ENCODE results near the gene C1QTNF9B.

C1QTNF9B gene

DNA sequence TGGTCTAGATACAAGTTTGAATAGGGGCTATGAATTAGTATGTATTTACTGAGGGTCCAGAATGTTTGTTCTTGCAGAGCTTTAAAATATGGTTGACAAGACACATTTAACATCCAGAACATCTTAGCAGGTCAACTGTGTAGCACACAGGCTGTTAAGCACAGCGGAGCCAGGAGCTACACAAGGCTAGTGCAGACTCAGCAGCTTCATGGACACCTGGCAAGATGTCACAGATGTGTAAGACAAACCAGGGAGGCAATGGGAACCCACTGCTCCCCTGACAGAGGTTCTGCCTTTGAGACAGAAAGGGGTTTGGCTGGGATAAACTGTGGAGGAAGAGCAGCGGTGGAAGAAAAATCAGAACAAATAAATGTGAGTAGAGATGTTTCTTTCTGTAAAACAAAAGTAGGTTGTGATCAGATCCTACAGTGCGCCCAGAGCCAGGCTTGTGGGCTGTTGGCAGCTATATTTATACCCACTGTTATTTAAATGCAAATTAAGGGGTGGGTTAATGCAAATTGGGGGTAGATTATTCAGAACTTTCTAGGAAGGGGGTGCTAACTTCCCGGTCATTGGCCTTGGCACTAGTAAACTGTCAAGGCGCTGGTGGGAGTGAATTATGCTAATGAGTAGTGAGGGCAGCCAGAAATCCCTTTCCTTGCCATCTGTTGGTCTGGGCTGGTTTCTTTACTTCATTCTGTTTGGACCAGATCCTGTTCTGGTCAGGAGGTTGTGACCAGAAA is 41.1 kb downstream of the C1QTNF9B start:
- no peaks in the 10 kb centered on the region for H3K4me1 Mint-ChIP-seq (ENCODE audit: low read depth)
- H3K27ac Mint-ChIP-seq: no peak overlapping the region
- peaks cover 44% of the 10 kb centered on the region for H3K36me3 Mint-ChIP-seq (ENCODE audit: low read depth)
- H3K27me3 Mint-ChIP-seq: no peaks in the 10 kb centered on the region
- no peak overlapping the region for H3K4me3 Mint-ChIP-seq
- no peaks in the 10 kb centered on the region for H3K9me3 Mint-ChIP-seq

DNA sequence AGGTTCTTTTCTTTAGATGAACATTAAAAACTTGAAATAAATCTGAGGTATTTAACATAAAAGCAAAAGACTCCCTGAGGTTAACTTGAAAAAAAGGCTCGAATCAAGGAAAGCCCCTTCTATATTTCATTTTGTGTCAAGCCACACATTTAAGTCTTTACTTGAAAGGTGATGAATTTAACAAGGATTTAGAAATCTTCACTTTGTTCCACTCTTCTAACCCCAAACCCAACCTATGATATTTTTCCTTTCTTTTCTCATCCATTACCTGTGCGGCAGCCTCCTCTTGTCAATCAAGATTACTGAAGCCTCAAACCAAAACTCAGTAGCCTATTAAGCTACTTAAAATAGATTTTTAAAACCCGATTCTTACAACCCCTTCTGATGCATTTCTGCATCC is 41.9 kb downstream of the C1QTNF9B start:
- peaks cover 3% of the 10 kb centered on the region for H3K4me1 Mint-ChIP-seq (ENCODE audit: low read depth)
- peaks cover 49% of the 10 kb centered on the region for H3K36me3 Mint-ChIP-seq (ENCODE audit: low read depth)
- no peaks in the 10 kb centered on the region for H3K27me3 Mint-ChIP-seq
- H3K27ac Mint-ChIP-seq: no peak overlapping the region
- no peaks in the 10 kb centered on the region for H3K9me3 Mint-ChIP-seq
- no peak overlapping the region for H3K4me3 Mint-ChIP-seq

DNA sequence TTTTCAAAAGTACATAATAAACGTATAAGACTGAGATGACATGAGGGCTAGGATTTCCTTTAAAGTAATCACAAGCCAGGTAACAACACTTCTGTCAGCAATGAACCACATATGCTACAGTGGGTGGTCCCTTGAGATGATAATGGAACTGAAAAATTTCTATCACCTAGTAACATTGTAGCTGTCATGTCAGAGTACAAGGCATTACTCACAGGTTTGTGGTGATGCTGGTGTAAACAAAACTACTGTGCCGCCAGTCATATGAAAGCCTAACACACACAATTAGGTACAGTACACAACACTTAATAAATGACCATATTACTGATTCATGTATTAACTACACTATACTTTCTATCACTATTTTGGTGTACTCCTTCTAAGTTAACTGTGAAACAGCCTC is 45.0 kb downstream of the C1QTNF9B start:
- Mint-ChIP-seq H3K27ac (no peak overlapping the region), H3K9me3 (no peaks in the 10 kb centered on the region), H3K36me3 (ENCODE audit: low read depth) (peaks cover 42% of the 10 kb centered on the region), H3K27me3 (no peaks in the 10 kb centered on the region), H3K4me1 (ENCODE audit: low read depth) (peaks cover 20% of the 10 kb centered on the region), H3K4me3 (no peak overlapping the region)

DNA sequence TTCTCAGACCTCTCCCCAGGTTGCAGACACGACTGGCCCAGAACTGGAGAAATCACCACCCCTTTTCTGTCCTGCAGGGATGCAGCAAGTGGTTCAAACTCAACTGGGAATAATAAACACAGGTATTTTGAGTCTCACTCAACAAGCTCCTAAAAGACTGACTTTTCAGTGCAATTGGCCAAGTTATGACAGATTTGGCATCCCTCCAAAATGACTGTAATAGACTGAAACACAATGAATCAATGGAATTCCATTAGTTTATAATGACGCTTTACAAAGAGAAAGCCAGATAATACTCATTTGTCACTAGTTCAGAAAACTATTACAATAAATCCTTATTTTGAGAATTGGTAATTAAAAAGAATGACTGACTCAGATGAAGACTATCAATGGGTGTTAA is 46.2 kb downstream of the C1QTNF9B start:
- H3K9me3 Mint-ChIP-seq: no peaks in the 10 kb centered on the region
- H3K27ac Mint-ChIP-seq: no peak overlapping the region
- peaks cover 42% of the 10 kb centered on the region for H3K36me3 Mint-ChIP-seq (ENCODE audit: low read depth)
- peaks cover 28% of the 10 kb centered on the region for H3K4me1 Mint-ChIP-seq (ENCODE audit: low read depth)
- no peak overlapping the region for H3K4me3 Mint-ChIP-seq
- H3K27me3 Mint-ChIP-seq: no peaks in the 10 kb centered on the region

DNA sequence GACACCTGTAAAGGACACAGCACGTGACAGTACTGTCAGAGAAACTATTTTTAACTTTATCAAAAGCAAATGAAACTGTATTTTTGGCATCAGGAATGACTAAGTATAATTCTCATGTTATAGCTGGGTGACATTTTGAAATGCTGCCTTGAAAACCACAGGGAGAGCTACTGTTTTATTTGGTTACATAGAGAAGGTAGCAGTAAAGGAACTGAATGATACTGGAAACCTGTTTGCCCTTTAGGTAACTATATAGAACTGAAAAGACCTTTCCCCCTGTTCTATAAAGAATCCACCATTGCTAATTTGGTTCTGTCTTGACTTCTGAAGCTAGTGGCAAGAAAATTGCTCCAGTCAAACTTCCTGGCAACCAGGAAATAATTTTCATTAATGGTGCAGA is 47.2 kb downstream of the C1QTNF9B start:
- peaks cover 35% of the 10 kb centered on the region for H3K36me3 Mint-ChIP-seq (ENCODE audit: low read depth)
- no peak overlapping the region for H3K4me3 Mint-ChIP-seq
- peak overlapping the region; percentile 1 for H3K27ac Mint-ChIP-seq
- H3K27me3 Mint-ChIP-seq: no peaks in the 10 kb centered on the region
- H3K4me1 Mint-ChIP-seq (ENCODE audit: low read depth): peaks cover 31% of the 10 kb centered on the region
- H3K9me3 Mint-ChIP-seq: no peaks in the 10 kb centered on the region

DNA sequence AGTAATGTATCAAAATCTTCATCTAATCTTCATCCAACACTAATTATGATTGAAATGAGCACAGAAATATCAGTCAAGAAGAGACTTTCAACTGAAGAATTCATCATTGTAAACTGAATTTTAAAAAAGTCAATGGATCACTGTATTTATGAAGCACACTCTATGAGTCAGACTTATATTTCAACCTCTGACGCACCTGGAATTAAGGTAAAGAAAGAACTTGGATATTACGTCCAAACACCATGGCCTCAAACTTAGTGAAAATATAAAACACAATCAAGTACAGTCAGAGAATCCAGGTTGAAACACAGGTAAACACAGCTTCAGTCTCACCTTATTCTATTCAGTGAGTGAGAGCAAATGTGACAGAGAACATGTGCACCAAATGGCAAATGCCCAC is 47.6 kb downstream of the C1QTNF9B start:
- H3K27ac Mint-ChIP-seq: no peak overlapping the region
- peaks cover 34% of the 10 kb centered on the region for H3K36me3 Mint-ChIP-seq (ENCODE audit: low read depth)
- H3K4me1 Mint-ChIP-seq (ENCODE audit: low read depth): peaks cover 33% of the 10 kb centered on the region
- no peaks in the 10 kb centered on the region for H3K9me3 Mint-ChIP-seq
- H3K4me3 Mint-ChIP-seq: no peak overlapping the region
- no peaks in the 10 kb centered on the region for H3K27me3 Mint-ChIP-seq

DNA sequence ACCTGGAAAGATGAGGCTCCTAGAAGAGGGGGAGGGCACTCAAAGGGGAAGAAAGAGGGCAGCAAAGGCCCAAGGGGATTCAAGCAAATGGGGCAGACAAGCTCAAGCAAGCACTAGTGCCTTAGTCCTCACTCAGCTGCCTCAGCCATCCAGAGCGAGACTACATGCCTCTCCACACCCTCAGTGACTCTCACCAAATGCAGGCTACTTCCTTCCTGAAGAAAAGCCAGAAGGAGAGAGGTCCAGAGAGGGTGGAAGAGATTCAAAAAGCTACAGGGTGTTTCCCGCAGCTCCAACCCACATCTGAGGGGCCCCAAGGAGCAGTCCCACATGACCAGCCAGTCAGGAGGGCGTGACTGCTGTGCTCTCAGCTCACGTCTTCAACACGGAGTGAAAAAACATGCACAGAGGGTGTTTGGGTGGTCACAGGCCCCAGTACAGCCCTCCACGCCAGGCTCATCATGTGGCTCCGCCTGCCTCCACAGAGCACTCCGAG is 48.6 kb downstream of the C1QTNF9B start:
- no peak overlapping the region for H3K4me3 Mint-ChIP-seq
- peaks cover 40% of the 10 kb centered on the region for H3K4me1 Mint-ChIP-seq (ENCODE audit: low read depth)
- no peaks in the 10 kb centered on the region for H3K9me3 Mint-ChIP-seq
- no peaks in the 10 kb centered on the region for H3K27me3 Mint-ChIP-seq
- peaks cover 33% of the 10 kb centered on the region for H3K36me3 Mint-ChIP-seq (ENCODE audit: low read depth)
- H3K27ac Mint-ChIP-seq: no peak overlapping the region

DNA sequence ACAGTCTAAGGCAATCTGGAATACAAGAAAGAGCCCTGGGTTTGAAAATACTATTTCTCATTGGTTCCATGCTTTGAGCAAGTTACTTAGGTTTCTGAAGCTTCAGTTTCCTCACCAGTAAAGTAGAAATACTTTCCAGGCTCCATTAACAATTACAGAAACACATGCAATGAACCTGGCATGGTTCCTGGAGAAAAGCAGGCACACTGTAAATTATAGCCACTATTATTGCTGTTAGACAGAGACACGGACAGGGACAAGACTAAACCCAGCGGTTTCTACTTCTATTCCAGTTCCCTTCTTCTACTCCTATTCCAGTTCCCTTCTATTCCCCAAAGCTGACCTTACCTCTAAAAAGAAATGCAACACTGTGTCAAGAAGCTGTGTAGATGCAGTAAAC is 49.3 kb downstream of the C1QTNF9B start:
- H3K9me3 Mint-ChIP-seq: no peaks in the 10 kb centered on the region
- no peak overlapping the region for H3K4me3 Mint-ChIP-seq
- no peaks in the 10 kb centered on the region for H3K27me3 Mint-ChIP-seq
- no peak overlapping the region for H3K27ac Mint-ChIP-seq
- peaks cover 43% of the 10 kb centered on the region for H3K4me1 Mint-ChIP-seq (ENCODE audit: low read depth)
- H3K36me3 Mint-ChIP-seq (ENCODE audit: low read depth): peaks cover 35% of the 10 kb centered on the region

DNA sequence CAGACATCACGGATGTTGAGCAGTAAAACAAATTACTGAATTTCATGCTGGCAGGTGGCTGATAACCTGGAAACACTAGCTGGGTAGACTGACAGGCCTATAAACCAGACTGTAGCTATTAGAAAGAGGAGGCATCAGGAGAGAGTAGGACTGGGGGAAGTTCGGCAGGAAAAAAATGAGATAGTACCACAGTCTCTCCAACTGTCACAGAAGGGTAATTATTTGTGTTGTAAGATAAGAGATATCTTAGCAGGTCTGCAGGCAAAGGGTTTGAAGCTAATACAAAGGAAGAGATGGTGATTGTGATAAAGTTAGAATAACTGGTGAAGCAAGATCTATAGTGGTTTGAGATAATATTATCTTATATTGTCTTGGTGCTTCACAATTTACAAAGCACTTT is 49.8 kb downstream of the C1QTNF9B start:
- no peak overlapping the region for H3K27ac Mint-ChIP-seq
- H3K4me1 Mint-ChIP-seq (ENCODE audit: low read depth): peaks cover 43% of the 10 kb centered on the region

DNA sequence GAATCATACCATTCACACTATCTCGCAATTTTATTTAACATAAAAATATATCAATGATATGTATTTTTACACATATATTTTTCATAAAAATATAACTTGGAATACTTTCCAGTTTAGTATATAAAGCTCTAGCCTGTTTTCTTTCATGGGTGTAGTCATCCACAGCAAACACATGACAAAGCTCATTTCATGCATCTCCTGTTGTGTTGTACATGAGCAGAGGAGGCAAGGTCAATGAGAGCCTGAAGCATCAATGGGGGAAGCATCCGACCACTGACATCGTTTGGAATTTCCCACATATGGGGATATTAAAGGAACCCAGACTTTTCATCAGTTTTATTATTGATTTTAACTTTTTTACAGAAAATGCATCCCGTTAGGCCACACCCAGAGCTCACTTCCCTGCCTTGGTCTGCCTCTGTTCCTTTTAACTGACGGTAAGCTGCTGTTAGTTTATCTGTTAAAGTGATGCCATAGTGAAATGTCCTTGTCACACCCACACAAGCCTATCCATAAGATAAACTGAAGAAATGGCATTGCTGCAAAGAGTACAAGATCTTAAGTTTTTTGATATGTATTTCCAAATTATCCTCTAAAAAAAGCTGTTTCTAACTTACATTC is 52.1 kb downstream of the C1QTNF9B start:
- H3K27me3 Mint-ChIP-seq: no peaks in the 10 kb centered on the region
- H3K36me3 Mint-ChIP-seq (ENCODE audit: low read depth): peaks cover 38% of the 10 kb centered on the region
- H3K9me3 Mint-ChIP-seq: no peaks in the 10 kb centered on the region
- H3K4me1 Mint-ChIP-seq (ENCODE audit: low read depth): peaks cover 38% of the 10 kb centered on the region
- no peak overlapping the region for H3K4me3 Mint-ChIP-seq
- H3K27ac Mint-ChIP-seq: no peak overlapping the region

More for the DNA sequence above, 49.8 kb downstream of the C1QTNF9B start:
- Mint-ChIP-seq H3K27me3 (no peaks in the 10 kb centered on the region), H3K4me3 (no peak overlapping the region), H3K9me3 (no peaks in the 10 kb centered on the region), H3K36me3 (ENCODE audit: low read depth) (peaks cover 36% of the 10 kb centered on the region)

DNA sequence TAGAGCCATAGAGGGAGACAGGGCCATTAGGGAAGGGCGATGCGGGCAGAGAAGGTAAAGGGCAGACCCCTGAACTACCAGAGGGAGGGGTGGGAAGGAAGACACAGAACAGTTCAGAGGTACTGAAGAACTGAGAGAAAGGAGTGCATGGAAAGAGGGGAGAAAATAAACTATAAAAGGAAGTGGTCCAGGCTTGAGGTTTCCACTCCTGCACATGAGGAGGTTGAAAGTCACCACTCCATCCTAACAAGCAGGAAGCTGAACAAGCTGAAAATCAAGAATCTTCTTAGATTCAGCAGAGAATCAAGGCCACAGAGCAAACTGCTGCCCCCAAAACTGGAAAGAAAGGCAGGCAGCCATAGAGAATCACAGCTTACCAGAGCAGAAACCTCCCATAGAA is 53.2 kb downstream of the C1QTNF9B start:
- Mint-ChIP-seq H3K4me1 (ENCODE audit: low read depth) (peaks cover 36% of the 10 kb centered on the region), H3K27me3 (no peaks in the 10 kb centered on the region), H3K4me3 (no peak overlapping the region), H3K27ac (no peak overlapping the region), H3K36me3 (ENCODE audit: low read depth) (peaks cover 44% of the 10 kb centered on the region), H3K9me3 (no peaks in the 10 kb centered on the region)

DNA sequence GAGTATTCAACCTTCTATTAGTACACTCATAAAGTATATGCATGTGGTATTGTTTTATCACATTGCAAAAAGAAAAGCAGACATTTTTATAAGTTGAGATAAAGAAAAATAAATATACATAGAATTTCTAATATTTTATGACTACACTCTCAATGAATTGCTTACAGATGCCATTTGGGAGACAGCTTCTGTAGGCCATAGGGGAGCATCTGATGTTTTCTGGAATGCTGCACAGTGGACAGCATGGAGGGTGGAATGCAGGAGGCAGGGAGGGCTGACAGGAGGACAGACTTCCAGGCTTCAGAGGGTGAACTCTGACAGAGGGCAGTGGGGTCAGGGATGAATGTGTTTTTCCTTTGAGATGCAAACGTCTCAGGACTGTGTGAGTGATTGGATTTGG is 53.9 kb downstream of the C1QTNF9B start:
- no peak overlapping the region for H3K27ac Mint-ChIP-seq
- H3K27me3 Mint-ChIP-seq: no peaks in the 10 kb centered on the region
- H3K36me3 Mint-ChIP-seq (ENCODE audit: low read depth): peaks cover 46% of the 10 kb centered on the region
- H3K4me3 Mint-ChIP-seq: no peak overlapping the region
- H3K4me1 Mint-ChIP-seq (ENCODE audit: low read depth): peaks cover 31% of the 10 kb centered on the region
- no peaks in the 10 kb centered on the region for H3K9me3 Mint-ChIP-seq

DNA sequence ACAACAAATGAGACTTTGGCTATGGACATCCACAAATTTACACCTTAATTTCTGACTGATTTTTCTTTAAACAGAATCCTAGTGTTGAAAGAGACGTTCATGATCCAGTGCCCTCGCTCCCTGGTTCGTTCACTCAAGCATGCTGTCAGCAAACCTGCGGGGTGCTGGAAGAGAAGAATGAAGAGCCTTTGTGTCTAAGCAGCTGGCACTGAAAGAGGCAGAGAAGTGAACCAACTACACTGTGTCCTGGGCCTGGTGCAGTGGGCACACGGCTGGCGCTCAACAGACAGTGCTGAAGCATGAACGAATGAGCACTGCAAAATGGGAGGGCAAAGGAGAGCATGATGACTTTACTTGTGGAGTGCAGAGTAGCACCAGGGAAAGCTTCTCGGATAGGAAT is 54.9 kb downstream of the C1QTNF9B start:
- H3K36me3 Mint-ChIP-seq (ENCODE audit: low read depth): peaks cover 43% of the 10 kb centered on the region
- H3K27ac Mint-ChIP-seq: no peak overlapping the region
- H3K4me3 Mint-ChIP-seq: no peak overlapping the region
- peaks cover 23% of the 10 kb centered on the region for H3K4me1 Mint-ChIP-seq (ENCODE audit: low read depth)
- no peaks in the 10 kb centered on the region for H3K9me3 Mint-ChIP-seq
- H3K27me3 Mint-ChIP-seq: no peaks in the 10 kb centered on the region
